NCI-H2196 treated with DMSO at 0.1 percent for 48 hours (cell line): Measurements from ENCODE around the gene WNT6.
"Not testable (repeated sequence)": the region's sequence is repeated elsewhere in the genome, so short reads cannot be mapped to it uniquely, and the experiment has no call there.

Experiments used
- DNase-seq: peaks from one replicate; lab custom pipeline; 2025; ENCODE audit not compliant: unreplicated experiment; lab: John Stamatoyannopoulos, UW

The WNT6 gene

DNA sequence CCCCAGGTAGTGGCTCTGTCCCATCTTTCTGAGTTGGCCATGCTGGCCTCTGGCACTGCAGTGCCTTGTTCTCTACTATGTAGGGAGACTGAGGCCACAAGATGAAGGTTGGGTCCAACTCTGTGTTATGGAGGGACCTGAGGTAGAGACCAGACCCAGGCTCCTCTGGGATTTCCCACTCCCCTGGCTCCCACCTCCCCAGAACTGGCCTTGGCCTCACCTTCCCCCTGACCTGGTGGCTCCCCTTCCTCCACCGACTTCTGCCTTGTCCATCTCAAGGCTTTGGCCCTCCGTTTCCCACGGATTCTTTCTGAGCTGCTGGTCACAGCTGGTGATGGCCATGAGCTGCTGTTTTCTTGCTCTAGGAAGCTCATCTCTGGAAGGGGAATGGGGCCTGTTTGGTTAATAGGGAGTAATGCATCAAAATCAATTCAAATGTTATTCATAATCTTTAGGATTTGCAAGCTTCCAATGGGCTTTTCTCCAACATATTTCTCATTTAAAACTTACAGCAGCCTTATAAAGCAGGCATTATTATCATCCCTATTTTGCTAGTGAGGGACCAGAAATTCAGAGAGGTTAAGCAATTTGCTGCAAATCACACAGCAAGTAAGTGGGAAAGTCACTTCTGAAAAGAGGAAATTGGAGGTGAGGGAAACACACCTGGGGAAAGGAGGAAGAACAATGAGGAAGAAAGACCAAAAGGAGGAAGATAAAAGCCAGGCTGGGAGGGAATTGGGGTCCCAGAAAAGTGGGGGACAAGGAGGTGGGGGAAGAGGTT, 28.9 kb upstream of the WNT6 start:
- no peak for DNase-seq

DNA sequence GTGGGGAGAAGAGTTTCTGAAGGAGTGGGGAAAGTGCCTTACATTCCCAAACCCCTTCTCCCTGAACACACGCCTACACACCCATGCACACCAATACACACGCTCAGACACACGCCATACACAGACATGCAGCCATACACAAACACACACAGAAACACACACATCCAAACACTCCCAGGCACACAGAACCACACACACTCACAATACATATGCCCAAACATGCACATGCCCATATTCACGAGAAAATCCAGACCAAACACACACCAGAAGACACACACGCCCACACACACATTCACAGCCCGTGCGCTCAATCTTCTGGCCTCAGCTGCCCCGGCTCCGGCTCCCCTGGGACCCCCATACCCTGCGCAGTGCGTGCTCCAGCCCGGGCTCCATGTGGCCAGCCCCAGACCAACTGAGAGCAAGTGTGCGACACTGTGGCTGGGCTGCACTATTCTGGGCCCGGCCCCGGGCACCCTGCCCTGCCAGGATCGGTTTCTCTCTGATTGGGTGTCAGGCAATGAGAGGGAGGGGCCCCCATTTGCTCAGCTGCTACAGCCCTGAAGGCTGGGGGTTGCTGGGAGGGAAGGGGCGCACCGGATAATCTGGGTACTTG, 28.1 kb upstream of the WNT6 start, which contains the start of gene PRKAG3:
Gene PRKAG3, minus strand, starts transcription at position 426 of the 613 bp plus-strand sequence.
- DNase-seq: no peak

DNA sequence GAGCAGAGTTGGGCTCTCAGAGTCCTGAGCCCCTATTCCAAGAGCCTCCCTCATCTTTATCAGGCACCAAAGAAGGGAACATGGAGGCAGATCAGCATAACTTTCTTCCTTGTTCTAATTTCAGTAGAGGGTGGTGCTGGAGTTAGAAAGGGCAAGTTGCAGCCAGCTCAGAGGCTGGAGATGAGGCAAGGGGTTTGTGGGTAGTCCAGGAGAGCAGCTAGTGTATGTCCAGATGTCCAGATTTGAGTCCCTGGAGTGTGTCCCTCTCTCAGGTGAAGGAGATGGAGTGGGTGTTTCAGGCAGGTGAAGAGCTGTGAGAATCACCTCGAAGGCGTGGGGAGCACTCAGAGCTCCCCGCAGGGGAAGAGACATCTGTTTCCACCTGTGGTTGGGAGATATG, 27.5 kb upstream of the WNT6 start:
- DNase-seq: no peak

DNA sequence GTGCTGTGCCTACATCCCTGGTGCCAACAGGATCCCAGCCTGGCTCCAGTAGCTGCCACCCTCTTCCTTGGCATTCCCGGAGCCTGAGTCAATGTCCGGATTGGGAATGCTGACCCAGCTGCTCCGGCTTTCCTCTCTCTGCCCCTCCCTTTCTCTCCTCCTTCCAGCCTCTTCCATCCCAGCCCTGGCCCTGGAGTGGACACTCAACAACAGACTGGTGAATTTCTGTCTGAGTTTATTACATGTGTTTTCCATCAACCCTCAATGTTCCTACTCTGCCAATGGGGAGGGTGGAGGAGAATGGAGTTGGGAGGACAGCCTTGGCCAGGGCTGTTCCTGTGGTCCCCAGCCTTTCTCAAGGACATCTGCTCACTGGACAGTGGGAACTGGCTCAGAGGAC, 27.1 kb upstream of the WNT6 start:
- DNase-seq: no peak

DNA sequence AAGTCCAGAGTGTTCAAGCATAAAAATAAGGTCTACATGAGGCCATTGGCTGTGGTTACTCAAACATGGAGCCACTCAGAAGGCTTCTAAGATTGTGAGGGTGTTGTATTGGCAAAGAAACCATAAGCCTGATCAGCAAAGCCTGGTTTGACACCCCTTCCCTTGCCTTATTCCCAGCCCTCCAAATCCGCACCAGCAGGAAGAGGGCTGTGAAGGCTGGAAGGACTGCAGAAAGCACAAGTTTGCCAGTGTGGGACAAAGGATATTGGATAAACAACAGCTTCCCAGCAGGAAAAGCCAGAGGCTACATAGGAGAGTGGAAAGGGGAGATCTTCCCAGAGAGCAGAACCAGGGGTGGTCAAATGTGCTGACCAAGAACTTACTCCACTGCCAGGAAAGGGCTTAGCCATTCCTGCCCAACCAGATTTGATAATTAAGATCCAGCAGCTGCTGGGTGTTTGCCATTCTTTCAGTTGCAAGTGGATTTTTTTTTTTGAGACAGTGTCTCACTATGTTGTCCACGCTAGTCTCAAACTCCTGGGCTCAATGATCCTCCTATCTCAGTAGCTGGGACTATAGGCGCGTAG, 26.5 kb upstream of the WNT6 start:
- DNase-seq: no peak

DNA sequence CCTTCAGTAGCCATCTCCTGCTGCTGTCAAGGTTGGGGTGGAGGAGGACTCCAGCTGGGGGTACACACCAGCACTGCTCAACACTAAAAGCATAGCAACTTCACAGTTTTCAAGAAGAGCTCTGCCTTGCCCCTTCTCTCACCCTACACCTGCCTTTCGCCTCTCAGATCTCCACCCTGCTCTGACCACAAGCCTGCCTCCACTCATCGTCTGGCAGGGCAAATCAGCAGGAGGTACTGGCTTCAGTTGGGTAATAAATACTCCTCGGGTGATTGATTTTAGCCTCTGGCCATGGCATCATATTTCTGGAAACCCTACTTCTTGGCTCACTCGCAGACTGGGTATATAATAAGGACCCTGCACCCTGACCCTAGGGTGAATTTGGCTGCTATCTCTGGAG, 24.9 kb upstream of the WNT6 start:
- no peak for DNase-seq

DNA sequence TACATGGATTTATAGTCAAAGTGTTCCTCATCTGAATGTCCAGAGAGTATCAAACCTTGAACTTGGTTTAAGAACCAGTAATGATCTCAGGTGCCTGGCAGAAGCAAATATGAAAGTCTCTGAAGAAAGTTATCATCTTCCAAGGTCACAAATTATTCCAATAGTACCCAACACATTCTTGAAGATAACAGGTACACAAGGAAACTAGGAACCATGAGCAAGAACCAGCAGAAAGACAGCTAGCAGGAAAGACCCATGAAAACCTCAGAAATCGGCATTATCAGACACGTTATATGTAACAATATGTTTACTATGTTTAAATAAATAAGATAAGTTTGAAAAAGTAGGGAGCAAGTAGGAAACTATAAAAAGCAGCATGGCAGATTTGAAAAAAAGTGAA, 22.1 kb upstream of the WNT6 start:
- no peak for DNase-seq

DNA sequence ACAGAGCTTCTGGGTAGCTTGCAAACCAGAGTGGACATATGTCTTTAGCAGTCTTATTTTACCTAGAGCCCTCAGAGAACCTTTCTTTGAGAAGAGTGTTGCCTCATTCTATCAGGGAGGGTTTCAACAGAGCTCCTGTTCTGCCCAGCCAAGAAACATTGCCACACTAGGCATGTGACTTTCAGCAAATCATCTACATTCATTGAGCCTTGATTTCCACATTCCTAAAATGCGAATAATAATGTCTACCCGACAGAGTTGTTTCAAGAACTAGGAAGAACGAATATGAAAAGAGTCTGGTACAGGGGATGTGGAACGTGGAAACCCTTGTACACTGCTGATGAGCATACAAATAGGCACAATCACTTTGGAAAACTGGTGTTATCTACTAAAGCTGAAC, 20.2 kb upstream of the WNT6 start:
- DNase-seq: no peak

DNA sequence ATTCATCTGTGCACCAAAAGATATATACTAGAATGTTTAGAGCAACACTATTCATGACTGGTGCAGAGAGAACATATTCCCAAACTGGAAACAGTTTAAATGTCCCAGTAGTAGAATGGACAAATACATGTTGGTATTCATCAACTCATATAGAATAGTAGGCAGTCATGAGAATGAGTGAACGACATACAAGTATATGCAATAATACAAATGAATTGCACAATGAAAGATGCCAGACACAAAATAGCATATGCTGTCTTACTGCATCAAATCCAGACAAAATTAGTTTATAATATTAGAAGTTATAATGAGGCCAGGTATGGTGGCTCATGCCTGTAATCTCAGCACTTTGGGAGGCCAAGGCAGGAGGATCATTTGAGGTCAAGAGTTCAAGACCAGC, 19.7 kb upstream of the WNT6 start:
- DNase-seq: no peak

DNA sequence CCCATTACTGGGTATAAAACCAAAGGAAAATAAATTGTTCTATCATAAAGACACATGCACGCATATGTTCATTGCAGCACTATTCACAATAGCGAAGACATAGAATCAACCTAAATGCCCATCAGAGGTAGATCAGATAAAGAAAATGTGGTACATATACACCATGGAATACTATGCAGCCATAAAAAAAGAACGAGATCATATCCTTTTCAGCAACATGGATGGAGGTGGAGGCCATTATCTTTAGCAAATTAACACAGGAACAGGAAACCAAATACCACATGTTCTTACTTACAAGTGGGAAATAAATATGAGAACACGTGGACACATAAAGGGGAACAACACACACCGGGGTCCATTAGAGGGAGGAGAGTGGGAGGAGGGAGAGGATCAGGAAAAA, 15.3 kb upstream of the WNT6 start:
- DNase-seq: not testable (repeated sequence)

DNA sequence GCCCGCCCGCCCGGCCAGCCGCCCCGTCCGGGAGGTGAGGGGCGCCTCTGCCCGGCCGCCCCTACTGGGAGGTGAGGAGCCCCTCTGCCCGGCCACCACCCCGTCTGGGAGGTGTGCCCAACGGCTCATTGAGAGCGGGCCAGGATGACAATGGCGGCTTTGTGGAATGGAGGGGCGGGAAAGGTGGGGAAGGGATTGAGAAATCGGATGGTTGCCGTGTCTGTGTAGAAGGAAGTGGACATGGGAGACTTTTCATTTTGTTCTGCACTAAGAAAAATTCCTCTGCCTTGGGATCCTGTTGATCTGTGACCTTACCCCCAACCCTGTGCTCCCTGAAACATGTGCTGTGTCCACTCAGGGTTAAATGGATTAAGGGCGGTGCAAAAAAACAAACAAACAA, 12.6 kb upstream of the WNT6 start:
- not testable (repeated sequence) for DNase-seq

DNA sequence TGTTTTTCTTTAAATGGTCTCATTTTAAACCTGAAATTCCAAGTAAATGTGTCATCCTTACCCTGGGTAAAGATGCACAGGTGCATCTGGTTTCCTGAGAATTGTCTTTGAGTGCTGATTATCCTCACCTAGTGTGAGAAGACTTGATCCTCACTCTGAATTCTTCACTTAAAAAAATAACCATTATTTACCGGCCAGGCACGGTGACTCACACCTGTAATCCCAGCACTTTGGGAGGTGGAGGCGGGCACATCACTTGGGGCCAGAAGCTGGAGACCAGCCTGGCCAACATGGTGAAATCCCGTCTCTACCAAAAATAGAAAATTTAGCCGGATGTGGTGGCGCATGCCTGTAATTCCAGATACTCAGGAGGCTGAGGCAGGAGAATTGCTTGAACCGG, 9.9 kb upstream of the WNT6 start:
- DNase-seq: no peak

DNA sequence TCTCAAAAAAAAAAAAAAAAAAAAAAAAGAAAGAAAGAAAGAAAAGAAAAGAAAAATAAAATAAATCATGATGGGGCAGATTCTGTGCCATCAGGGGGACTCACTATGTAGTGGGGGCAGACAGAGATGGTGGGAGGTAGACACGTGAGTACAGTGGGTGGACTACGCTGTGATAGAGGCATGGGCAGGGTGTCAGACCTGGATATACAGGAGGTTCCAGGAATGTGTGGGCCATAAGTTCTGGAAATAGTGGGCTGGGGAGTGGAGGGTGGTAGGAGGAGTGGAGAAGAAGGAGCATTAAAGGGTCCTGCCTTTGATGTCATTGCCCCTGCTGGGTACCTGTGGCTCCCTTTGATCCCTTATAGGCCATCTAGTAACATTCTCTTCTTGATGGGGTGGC, 8.8 kb upstream of the WNT6 start:
- no peak for DNase-seq

DNA sequence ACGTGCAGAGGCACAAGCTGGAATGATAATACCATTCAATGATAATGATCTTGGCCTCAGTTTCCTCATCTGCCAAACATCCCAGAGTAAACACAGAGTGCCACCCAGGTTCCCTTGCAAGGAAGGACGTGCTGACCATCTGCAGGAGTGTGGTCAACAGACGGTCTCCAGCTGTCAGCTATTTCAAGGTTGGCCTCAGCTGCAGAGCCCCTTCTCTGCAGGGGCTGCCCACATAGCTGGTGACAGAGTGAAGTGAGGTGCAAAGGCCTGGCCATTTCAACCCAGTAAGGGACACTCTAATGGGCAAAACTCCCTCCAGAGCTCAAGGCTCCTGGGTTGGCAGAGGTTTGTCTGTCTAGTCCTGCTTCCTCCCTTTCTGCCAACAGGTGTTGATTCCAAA, 8.3 kb upstream of the WNT6 start:
- DNase-seq: no peak

DNA sequence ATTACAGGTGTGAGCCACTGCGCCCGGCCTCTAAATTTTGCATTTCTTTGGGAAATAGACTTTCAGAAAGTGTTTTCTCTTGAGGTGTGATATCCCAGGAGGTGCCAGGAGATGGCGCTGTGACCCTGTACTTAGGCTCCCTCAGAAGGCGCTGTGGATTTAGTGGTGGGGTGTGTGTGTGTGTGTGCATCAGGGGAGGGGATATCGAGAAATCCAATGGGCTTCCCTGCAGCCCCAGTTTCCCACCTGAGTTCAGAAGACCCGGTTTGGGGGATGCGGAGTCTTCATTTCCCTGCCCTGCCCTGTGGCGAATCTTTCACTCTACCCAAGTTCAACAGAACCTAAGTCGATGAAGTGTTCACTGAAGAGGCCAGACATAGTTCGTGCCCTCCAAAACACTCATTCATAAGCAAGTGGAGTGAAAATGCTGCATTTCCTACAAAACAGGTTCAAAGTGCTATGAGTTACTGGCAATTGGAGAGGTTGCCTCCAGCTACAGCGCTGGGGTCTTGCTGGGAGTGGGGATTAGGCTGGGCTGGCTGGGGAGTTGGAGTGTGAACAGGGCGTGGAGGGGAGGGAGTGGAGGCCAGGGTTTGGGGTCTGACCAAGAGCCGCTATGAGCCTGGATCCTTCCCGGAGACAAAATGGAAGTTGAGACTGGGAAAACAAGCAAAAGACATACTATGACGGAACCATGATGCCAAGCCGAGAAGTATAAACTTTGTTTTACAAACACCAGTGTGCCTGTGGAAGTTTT, 6.5 kb upstream of the WNT6 start:
- DNase-seq: peak; percentile 31

DNA sequence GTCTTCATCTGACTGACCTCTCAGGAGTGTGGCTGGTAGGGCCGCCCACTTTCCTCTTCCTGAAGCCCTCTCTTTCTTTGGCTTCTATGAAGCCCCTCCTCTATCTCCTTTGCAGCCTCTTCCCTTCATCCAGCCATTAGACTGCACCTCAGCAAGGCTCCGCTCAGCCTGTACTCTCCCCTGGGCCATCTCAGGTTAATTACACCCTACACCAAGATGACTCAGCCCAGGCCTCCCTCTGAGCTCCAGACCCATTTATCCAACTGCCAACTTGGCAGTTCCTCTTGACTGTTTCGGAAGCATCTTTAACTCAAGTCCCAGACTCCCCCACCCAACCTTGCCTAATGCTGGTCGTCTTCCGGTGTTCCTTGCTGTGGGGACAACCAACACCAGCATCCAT, 5.8 kb upstream of the WNT6 start:
- no peak for DNase-seq

DNA sequence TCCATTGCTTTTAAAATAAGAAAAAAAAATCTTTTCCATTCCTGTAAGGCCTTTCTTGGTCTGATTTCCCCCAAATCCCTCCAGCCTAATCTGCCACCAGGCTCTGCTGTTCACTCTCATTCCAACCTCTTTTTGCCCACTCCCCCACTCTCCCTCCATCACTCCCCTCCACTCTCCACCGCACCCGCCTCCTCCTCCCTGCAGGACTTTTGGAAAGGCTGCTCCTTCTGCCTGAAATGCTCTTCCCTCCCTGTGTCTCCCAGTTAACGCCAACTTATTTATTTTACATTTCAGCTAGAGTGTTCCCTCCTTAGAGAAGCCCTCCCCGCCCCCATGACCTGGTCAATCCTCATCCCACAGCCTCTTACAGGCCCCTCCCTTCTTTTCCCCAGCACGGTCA, 4.7 kb upstream of the WNT6 start:
- DNase-seq: no peak

DNA sequence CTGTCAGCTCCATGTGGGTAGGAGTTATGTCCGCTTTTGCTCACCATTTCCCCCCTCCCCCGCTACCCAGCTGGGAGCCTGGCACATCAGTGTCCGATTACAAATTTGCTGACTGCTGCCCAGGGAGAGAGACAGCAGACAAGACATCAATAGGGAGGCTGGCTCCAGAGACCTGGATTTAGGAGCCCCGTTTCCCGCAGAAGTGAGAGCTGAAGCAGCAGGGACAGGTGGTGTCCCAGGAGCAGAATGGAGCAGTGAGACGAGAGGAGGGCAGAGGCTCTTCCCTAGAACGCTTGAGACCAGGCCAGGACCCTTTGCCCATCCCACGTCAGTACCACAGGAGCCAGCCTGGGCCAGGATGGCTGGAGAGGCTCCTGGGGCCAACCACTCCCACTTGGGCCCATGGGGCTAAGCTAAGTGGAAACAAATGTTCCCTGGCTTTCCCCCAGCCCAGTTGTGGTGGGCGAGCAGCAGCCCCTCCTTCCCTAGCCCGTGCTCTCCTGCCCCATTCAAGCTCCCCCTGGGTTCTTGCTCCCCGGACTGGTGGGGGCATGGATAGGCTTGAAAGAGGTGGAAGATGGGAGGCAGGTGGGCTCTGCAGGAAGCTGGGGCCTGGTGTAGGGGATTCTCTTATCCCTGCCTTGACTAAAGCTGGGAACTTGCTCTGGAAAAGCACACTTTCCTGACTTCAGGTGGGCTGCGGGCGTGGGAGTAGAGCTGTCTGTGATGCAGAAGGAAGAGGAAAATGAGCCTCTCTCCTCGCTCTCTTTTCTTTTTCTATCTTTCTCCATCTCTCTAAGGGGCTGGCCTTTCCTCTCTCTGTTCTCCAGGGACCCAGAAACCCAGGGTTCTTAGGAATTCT, 4.1 kb upstream of the WNT6 start:
- DNase-seq: no peak

DNA sequence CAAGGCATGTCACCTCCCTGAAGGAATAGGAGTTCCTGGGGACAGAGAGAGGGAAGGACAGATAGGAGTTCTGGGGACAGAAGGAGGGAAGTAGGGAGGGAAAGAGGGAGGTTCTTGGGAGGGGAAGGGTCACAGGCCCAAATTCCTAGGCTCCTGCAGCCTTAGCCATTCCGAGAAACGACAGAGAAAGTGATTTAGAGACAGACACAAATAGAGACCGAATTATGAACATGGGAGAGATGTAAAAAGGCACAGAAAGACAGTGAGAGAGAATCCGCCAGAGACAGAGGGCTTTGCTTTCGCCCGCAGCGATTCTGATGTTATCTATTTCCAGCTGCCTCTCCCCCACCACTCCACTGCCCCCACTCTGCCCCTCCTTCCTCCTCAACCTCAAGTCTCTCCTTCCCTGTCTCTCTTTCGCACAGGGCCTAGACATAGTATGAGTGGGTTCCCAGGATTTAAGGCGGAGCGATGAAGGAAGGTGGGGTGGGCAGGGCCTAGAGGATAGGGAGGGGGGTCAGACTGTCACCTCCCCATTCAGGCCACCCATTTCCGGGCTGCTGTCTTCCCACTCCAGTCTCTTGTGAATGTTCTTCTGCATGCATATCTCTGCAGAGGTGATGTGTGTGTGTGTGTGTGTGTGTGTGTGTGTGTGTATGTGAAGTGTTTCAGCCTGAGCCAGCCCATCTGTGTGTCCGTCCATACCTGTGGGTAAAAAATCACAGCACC, 3.3 kb upstream of the WNT6 start:
- DNase-seq: no peak

DNA sequence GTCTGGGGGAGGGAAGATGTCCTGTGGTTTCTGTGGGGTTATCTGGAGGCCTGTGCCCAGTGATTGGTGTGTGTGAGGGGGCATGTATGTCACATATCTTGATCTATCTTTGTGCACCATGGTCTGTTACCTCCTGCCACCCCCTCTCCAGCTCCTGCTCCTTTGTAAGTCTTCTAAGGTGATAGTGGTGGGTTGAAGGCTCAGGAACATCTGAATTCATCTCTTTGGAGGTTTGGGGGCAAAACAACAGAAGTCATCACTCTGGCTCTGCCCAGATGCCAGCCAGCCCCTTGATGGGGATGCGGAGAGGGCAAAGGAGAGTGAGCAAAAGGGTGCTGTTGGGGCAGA, 2.7 kb upstream of the WNT6 start:
- no peak for DNase-seq
